GM18520 (cell line): ENCODE data around the gene PDXDC1.
"Not testable (repeated sequence)": the region's sequence is repeated elsewhere in the genome, so short reads cannot be mapped to it uniquely, and the experiment has no call there.

ENCODE experiments used
- ATAC-seq: cut with Tn5 transposase; IDR thresholded peaks from one replicate; pipeline ENCODE4 v1.9.1; 2021; ENCODE audit not compliant: unreplicated experiment

The PDXDC1 gene

DNA sequence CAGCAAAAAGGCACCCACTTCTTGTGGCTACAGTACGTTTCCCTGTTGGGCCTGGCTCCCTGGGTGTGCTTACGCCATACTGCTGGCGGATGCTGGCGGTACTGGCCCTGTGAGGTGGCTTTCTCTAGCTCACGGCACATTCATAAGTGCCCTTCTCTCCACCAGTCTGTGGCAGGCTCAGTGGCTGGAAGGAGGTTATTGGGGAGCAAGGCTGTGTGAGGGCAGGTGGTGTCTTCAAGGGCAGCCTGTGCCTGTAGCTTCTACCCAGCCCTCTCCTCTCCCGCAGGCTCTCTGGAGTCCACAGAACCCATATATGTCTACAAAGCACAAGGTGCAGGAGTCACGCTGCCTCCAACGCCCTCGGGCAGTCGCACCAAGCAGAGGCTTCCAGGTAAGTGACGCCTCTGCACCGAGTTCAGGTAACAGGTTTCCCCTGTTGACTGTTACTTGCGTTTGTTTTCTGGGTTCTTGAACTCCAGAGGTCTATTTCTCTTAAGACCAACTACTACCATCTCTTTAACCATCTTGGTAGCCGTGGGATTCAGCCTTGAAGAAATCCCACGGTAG, 60.4 kb downstream of the PDXDC1 start:
- ATAC-seq, result no peak

- no peak for ATAC-seq
These were observed 62.2 kb downstream of the PDXDC1 start for GRCh38 chr16:15037003-15037402.

DNA sequence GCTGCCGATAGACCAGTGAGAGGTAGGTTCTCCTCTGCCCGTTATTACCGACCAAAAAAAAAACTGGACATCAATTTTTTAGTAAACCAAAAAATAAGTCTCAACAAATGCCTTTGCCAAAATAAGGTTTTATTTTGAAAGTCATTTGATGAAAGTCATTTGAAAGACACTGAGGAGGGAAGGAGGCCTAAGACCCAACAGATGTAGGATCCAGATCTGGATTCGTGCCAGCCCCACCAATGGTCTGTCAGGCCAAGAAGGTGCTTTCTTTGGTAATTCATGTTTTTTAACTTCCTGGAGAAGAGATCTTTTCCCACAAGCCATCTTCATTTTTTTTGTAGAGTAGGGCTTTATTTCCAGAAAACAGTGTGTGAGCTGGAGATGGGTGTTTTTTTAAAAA, 62.9 kb downstream of the PDXDC1 start:
- no peak for ATAC-seq

GRCh38 chr16:15038689-15039088, 63.9 kb downstream of the PDXDC1 start:
- no peak for ATAC-seq

DNA sequence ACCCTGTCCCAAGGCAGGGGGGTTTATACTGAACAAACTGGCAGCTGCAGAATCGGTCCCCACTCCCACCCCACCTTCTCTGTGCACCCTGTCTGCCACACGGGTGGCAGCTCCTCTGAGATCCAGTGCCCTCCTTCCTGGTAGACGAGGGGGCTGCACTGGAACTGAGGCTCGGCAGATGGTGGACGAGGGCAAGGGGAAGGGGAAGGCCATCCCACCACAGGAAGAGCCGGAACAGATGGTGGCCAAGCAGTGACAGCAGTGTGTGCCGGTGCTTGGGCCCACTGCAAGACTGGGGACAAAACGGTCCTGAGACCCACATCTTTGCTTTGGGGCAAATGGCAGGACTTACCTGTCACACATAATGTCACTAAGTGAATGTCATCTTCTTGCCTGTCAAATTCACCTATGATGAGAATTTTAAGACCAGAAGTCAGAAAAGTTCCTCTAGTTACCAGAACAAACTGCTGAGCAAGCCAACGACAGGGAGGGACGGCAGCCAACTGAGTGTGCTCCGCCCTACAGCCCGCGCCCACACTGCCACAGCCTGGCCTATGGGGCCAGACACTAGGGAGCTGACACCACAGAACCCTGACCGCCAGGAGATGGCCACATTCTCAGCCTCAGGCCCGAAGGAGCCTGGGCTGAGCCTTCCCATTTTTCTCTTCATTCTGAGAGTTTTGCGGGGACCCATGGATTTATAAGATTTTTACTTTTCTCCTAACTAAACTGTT, 66.6 kb downstream of the PDXDC1 start:
- ATAC-seq, result no peak

DNA sequence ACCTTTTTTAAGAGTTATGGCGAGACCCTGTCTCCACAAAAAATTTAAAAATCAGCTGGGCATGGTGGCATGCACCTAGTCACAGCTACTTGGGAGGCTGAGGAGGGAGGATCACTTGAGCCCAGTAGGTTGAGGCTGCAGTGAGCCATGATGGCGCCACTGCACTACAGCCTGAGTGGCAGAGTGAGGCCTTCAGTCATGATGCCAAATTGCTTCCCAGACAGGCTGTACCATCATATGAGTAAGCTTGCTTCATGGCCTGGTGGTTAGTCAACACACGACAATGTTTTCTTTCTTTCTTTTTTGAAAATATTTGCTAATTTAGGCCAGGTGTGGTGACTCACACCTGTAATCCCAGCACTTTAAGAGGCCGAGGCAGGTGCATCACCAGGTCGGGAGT, 68.5 kb downstream of the PDXDC1 start:
- no peak for ATAC-seq

DNA sequence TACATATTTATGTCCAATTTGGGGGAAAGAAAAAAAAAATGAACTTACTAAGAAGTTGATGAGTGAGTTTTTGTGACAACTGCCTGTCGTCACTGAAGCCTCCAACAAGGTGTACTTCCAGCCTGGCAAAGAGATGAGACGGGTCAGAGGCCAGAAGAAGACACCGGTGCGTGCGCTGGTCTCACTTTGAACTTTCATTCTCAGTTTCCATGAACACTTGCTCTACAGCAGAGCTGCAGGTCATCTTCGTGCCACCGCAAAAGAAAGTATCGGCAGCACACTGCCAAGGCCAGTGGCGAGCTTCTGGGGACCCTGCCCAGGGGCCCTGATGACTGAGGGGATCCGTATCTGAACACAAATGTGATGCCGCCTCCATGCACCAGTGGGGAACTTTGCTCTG, 69.5 kb downstream of the PDXDC1 start:
- ATAC-seq, result no peak

- not testable (repeated sequence) for ATAC-seq
These were observed 70.4 kb downstream of the PDXDC1 start for GRCh38 chr16:15045270-15045669.

- ATAC-seq, result no peak
These were observed 72.0 kb downstream of the PDXDC1 start for GRCh38 chr16:15046692-15047376.

DNA sequence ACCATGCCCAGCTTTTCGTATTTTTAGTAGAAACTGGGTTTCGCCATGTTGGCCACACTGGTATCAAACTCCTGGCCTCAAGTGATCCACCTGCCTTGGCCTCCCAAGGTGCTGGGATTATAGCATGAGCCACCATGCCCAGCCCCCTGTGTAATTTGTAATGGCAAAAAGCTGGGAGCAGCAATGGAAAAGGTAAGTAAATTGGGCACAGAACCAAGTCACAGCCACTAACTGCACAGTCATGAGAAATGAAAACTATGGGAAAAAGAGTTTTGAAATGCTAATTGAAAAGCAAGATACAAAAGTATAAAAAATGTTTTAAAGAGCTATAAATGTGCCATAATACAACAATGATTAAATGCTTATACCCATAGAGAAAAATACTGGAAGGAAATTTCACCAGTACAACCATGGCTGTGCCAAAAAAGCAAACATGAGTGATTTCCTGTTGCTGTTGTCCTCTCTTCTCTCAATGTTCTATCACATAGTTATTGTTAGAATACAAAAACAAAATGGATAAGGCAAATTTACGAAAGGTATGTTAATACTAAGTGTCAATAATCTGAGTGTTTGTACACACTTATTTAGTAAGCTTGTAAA, 74.9 kb downstream of the PDXDC1 start:
- no peak for ATAC-seq

DNA sequence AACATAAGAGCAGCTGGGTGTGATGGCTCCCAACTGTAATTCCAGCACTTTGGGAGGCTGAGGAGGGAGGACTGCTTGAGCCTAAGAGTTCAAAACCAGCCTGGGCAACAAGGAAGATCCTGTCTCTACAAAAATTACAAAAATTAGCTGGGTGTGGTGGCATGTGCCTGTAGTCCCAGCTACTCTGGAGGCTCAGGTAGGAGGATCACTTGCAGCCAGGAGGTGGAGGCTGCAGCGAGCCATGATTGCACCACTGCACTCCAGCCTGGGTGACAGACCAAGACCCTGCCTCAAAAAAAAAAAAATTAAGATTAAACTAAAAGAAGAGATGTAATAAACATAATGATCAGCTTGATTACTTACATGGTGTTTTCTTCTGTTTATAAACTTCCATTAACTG, 75.6 kb downstream of the PDXDC1 start:
- not testable (repeated sequence) for ATAC-seq

GRCh38 chr16:15051387-15051951, 76.6 kb downstream of the PDXDC1 start:
- no peak for ATAC-seq

- no peak for ATAC-seq
These were observed 78.1 kb downstream of the PDXDC1 start for GRCh38 chr16:15052747-15053476.

GRCh38 chr16:15053904-15054303, 79.1 kb downstream of the PDXDC1 start:
- ATAC-seq, result no peak

GRCh38 chr16:15054357-15055140, 79.7 kb downstream of the PDXDC1 start:
- ATAC-seq, result no peak

DNA sequence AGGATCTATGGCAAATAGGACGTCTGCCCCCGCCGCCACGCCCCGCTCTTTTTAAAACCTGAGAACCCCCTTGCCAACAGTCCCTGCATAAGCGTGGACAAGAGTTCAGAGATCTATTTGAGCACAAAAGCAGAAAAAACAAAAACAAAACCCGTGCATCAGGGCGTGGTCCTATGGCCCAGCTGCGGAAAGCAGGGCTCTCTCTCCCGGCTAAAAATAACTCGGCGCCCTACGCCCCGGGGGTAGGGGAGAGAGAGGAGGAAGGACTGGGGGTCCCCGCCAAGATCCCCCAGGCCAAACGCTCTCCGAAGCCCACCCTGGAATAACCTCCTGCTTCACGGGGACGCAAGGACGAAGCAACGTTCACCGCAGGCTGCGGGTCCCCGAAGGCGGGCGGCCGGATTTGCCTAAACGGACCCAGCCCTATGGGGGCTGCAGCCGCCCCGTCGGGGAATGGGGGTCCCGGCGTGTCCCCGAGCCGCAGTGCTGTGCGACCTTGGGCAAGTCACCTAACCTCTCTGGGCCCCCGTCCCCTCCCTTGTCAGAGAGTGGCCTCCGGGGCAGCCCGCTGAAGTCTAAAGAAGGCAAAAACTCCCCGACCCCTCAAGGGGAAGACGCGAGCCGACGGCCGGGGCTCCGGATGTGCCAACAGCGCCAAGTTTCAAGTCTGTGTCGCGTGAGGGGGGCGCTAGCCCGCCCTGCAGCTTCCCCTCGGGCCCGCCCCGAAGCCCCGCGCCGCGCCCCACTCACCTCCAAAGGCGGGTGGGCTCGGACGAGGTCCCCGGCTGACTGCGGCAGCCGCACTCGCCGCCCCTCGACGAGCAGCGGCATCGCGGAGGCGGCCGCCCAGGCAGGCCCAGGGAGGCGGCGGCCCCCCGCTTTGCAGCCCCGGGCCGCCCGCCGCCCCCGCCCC, 80.6 kb downstream of the PDXDC1 start:
- peak; percentile 40 for ATAC-seq

DNA sequence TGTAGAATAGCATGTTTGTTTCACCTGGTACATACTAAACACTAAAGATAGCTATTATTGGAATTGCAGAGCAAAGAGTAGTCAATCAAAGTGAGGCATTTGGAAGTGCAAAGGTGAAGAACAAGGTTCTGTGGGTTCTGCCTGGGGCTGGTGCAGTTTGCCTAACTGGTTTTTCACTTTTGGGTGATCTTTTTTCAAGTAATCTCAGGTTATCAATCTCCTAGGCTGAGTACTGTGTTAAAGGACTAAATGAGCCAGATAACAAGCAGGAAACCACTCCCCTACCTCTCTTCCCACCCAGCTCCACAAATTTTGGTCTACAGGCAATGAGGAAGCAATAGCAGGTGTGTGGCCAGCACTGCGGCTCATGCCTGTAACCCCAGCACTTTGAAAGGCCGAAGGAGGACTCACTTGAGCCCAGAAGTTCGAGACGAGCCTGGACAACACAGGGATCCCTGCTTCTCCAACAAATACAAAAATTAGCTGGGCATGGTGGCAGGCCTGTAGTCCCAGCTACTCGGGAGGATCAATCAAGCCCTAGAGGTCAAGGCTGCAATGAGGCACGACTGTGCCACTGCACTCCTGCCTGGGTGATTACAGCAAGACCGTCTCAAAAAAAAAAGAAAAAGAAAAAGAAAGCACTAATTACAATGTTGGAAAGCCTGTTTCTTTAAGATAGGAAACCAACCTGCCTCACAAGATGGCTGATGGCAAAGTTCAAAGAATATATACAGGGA, 83.0 kb downstream of the PDXDC1 start:
- no peak for ATAC-seq

DNA sequence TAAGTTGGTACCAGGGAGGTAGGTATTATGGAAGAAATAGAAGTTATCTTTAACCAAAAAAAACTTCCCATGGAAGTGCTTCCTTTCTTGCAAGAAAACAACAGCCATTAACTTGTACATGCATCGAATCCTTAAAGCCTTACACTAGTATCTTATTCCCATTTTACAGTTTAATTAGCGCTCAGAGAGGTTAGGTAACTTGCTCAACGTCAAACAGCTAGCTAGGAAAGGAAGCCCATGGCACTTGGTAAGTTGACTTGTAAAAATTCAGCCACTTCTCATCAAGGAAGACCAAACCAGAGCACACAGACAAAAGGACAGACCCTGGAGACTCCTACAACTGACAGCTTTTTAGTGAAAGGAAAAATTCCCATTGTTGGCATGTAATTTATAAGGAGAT, 84.5 kb downstream of the PDXDC1 start:
- ATAC-seq, result no peak
